Fibroblast of lung (primary cell): ENCODE data around the gene MCEE. TPM values are rescaled to one million over a fixed set of nuclear protein-coding genes. Genes with fewer than 3 reads are reported as not detected.

Experiments
- DNase-seq, 2 donors: peaks; one replicate each; pipeline versions ENCODE4 v3.0.0 to v3.0.0-alpha.2; 2010; ENCODE audit warnings: low read depth in 2 of 2
- H2AFZ ChIP-seq: 2 replicates; pipeline ENCODE4 v1.5.1; 2012; ENCODE audit warnings: low read length, control low read depth, inconsistent platforms
- H3K27ac ChIP-seq: 2 replicates; pipeline ENCODE4 v1.5.1; 2011; ENCODE audit warnings: low read length, control low read depth; ENCODE audit not compliant: insufficient read depth
- H3K27me3 ChIP-seq: 2 replicates; pipeline ENCODE4 v1.5.1; 2011; ENCODE audit warnings: mild to moderate bottlenecking, low read length; ENCODE audit not compliant: control insufficient read depth, insufficient read depth
- H3K36me3 ChIP-seq: 2 replicates; pipeline ENCODE4 v1.5.1; 2011; ENCODE audit warnings: low read length; ENCODE audit not compliant: control insufficient read depth, insufficient read depth
- H3K4me1 ChIP-seq: 2 replicates; pipeline ENCODE4 v1.5.1; 2011; ENCODE audit warnings: low read length; ENCODE audit not compliant: control insufficient read depth, insufficient read depth; ENCODE audit errors: extremely low read depth
- H3K4me2 ChIP-seq: 2 replicates; pipeline ENCODE4 v1.5.1; 2011; ENCODE audit warnings: low read length, control low read depth; ENCODE audit not compliant: insufficient read depth; ENCODE audit errors: extremely low read depth
- H3K4me3 ChIP-seq, 4 experiments: fragments of 200-600 bp in 1 of 4; sonication (generic) in 1 of 4; replicated peaks in 1 of 4; 2 replicates each; pipeline ENCODE4 v1.5.1; 2011 to 2016; ENCODE audit warnings: low read length in 4 of 4, low read depth in 3 of 4, mild to moderate bottlenecking in 3 of 4, control low read depth in 2 of 4, inconsistent platforms in 1 of 4, mixed read lengths in 1 of 4; ENCODE audit not compliant: insufficient read depth in 1 of 4; ENCODE audit errors: control extremely low read depth in 1 of 4
- H3K79me2 ChIP-seq: 2 replicates; pipeline ENCODE4 v1.5.1; 2012; ENCODE audit warnings: mild to moderate bottlenecking, low read length, inconsistent platforms; ENCODE audit not compliant: control insufficient read depth, insufficient read depth
- H3K9ac ChIP-seq: 2 replicates; pipeline ENCODE4 v1.5.1; 2011; ENCODE audit warnings: mild to moderate bottlenecking, low read length, control low read depth; ENCODE audit not compliant: insufficient read depth
- H3K9me3 ChIP-seq: 2 replicates; pipeline ENCODE4 v1.5.1; 2012; ENCODE audit warnings: low read depth, low read length; ENCODE audit not compliant: control insufficient read depth, insufficient read depth
- H4K20me1 ChIP-seq: 2 replicates; pipeline ENCODE4 v1.5.1; 2011; ENCODE audit warnings: low read length; ENCODE audit not compliant: control insufficient read depth, insufficient read depth; ENCODE audit errors: extremely low read depth
- CTCF ChIP-seq, 2 donors: IDR thresholded peaks in 1 of 2; conservative IDR thresholded peaks in 1 of 2; 1 replicate in 1 of 2; 2 replicates in 1 of 2; pipeline ENCODE4 v1.5.1; 2011 to 2012; ENCODE audit warnings: low read length in 2 of 2, control low read depth in 1 of 2, inconsistent platforms in 1 of 2, low read depth in 1 of 2, mild to moderate bottlenecking in 1 of 2
- EZH2 ChIP-seq: IDR thresholded peaks from 2 replicates; pipeline ENCODE4 v1.5.1; 2012; ENCODE audit warnings: low read length, control low read depth, mild to moderate bottlenecking; ENCODE audit errors: missing control alignments
- polyA plus RNA-seq, 2 donors: library from polyadenylated mRNA; depleted of rRNA in 1 of 2; stranded (reverse) in 1 of 2; unstranded in 1 of 2; fragments of >200 nt; gene quantifications; 2 replicates each; pipeline ENCODE4 v1.2.1, GENCODE V29; 2011 to 2012; ENCODE audit warnings: missing spikeins in 1 of 2
- total RNA-seq: library from RNA; depleted of rRNA; stranded (reverse); fragments of >200 nt; gene quantifications from 2 replicates; pipeline ENCODE4 v1.2.1, GENCODE V29; 2014

The MCEE gene
- total and polyA plus RNA-seq, 2 donors (not counting 1 experiment from before 2014, with no cell fraction given): 18.8 TPM

GRCh38 chr2:71154279-71154678 is 24.2 kb upstream of the MCEE start:
- H3K27ac ChIP-seq: no peak overlapping the region
- no peaks in the 10 kb centered on the region for H3K36me3 ChIP-seq
- H2AFZ ChIP-seq: no peak overlapping the region
- H3K4me3 ChIP-seq: no peak overlapping the region
- no peak overlapping the region for H3K9ac ChIP-seq
- no peaks in the 10 kb centered on the region for H3K4me1 ChIP-seq
- no peaks in the 10 kb centered on the region for H3K9me3 ChIP-seq
- no peak overlapping the region for H3K4me2 ChIP-seq
- DNase-seq: no peak
- H3K79me2 ChIP-seq: no peaks in the 10 kb centered on the region
- H4K20me1 ChIP-seq: no peaks in the 10 kb centered on the region
- H3K27me3 ChIP-seq: peaks cover 5% of the 10 kb centered on the region
- TF ChIP-seq EZH2 (no peak), CTCF (conservative IDR thresholded peaks at IDR 0.05 in 1 of 2, IDR thresholded peaks at IDR 0.05 in 1 of 2; ENCODE audit: low read depth in 1 of 2, low read length in 2 of 2) (no peak)

- H3K27ac ChIP-seq: no peak overlapping the region
- no peak overlapping the region for H2AFZ ChIP-seq
- DNase-seq: no peak
- H3K36me3 ChIP-seq: peaks cover 2% of the 10 kb centered on the region
- TF ChIP-seq CTCF (conservative IDR thresholded peaks at IDR 0.05 in 1 of 2, IDR thresholded peaks at IDR 0.05 in 1 of 2; ENCODE audit: low read depth in 1 of 2, low read length in 2 of 2) (no peak), EZH2 (no peak)
- H3K4me3 ChIP-seq: no peak overlapping the region
- H3K9me3 ChIP-seq: no peaks in the 10 kb centered on the region
- H3K4me2 ChIP-seq: no peak overlapping the region
- no peak overlapping the region for H3K9ac ChIP-seq
- H3K27me3 ChIP-seq: peaks cover 5% of the 10 kb centered on the region
- no peaks in the 10 kb centered on the region for H3K79me2 ChIP-seq
- no peaks in the 10 kb centered on the region for H4K20me1 ChIP-seq
- H3K4me1 ChIP-seq: no peaks in the 10 kb centered on the region
Measured at GRCh38 chr2:71153585-71154224, 23.7 kb upstream of the MCEE start.

- TF ChIP-seq EZH2 (no peak), CTCF (conservative IDR thresholded peaks at IDR 0.05 in 1 of 2, IDR thresholded peaks at IDR 0.05 in 1 of 2; ENCODE audit: low read depth in 1 of 2, low read length in 2 of 2) (no peak)
- no peak for DNase-seq
- Histone ChIP-seq H3K4me3 (no peak overlapping the region), H3K4me2 (no peak overlapping the region), H3K9me3 (no peaks in the 10 kb centered on the region), H3K4me1 (no peaks in the 10 kb centered on the region), H3K9ac (no peak overlapping the region), H2AFZ (no peak overlapping the region), H3K79me2 (no peaks in the 10 kb centered on the region), H3K27ac (no peak overlapping the region), H3K27me3 (peaks cover 5% of the 10 kb centered on the region), H3K36me3 (peaks cover 2% of the 10 kb centered on the region), H4K20me1 (no peaks in the 10 kb centered on the region)
Measured at GRCh38 chr2:71151620-71152019, 21.6 kb upstream of the MCEE start.
